ENCODE data around the gene CUL5. TPM values are rescaled to one million over a fixed set of nuclear protein-coding genes. Genes with fewer than 3 reads are reported as not detected.

Gene CUL5
- total RNA-seq, 1 experiment from 2014 or later, result 37.7 TPM

- Histone ChIP-seq H3K9ac (ENCODE audit: extremely low read depth, insufficient read length, low read length) (no peak overlapping the region), H4K5ac (ENCODE audit: insufficient read length, low read depth, low read length) (no peak overlapping the region), H2BK20ac (ENCODE audit: low read depth, low read length, poor library complexity, severe bottlenecking) (no peak overlapping the region), H2AK5ac (ENCODE audit: insufficient read length, low read length) (no peak overlapping the region), H3K4me1 (ENCODE audit: insufficient read depth, low read length) (no peaks in the 10 kb centered on the region), H3K27ac (ENCODE audit: insufficient read length, low read depth, low read length) (no peak overlapping the region), H2AFZ (ENCODE audit: low read length) (no peak overlapping the region), H4K20me1 (ENCODE audit: control insufficient read depth, insufficient read depth, insufficient read length) (no peaks in the 10 kb centered on the region), H2BK12ac (ENCODE audit: insufficient read length, low read depth, low read length) (no peak overlapping the region), H3K23ac (ENCODE audit: insufficient read length, low read depth, low read length) (no peak overlapping the region), H3T11ph (ENCODE audit: low read length) (no peak overlapping the region), H2BK15ac (ENCODE audit: low read depth, low read length) (no peak overlapping the region), H3K14ac (ENCODE audit: insufficient read depth, low read length) (no peak overlapping the region), H3K4ac (ENCODE audit: low read depth, low read length) (no peak overlapping the region), H3K9me3 (ENCODE audit: control insufficient read depth, low read depth, low read length) (no peaks in the 10 kb centered on the region), H3K79me1 (ENCODE audit: insufficient read depth, low read depth, low read length, poor library complexity, severe bottlenecking) (no peaks in the 10 kb centered on the region), H4K8ac (replicated peaks; ENCODE audit: insufficient read length, low read depth, low read length) (no peak overlapping the region), H3K56ac (ENCODE audit: insufficient read length, low read depth, low read length) (no peak overlapping the region), H2BK120ac (ENCODE audit: low read depth, low read length, poor library complexity, severe bottlenecking) (no peak overlapping the region), H4K91ac (ENCODE audit: insufficient read length, low read depth, low read length) (no peak overlapping the region), H3K18ac (ENCODE audit: insufficient read length, low read depth, low read length) (no peak overlapping the region), H3K79me2 (ENCODE audit: insufficient read depth, low read length) (no peaks in the 10 kb centered on the region), H3K23me2 (ENCODE audit: insufficient read length, low read depth, low read length, poor library complexity, severe bottlenecking) (no peaks in the 10 kb centered on the region), H3K4me2 (ENCODE audit: insufficient read depth, insufficient read length, low read length) (no peak overlapping the region), H2BK5ac (ENCODE audit: insufficient read length, low read length) (no peak overlapping the region), H3K27me3 (ENCODE audit: insufficient read depth, low read length) (no peaks in the 10 kb centered on the region)
- WGBS (ENCODE audit: extremely low coverage, insufficient read length, low lambda C conversion rate), result no CpG with 5 or more reads among the region's 1 CpG
- no peaks in the 10 kb centered on the region for H3K27me3 Mint-ChIP-seq (ENCODE audit: low read depth)
- H3K4me3 Mint-ChIP-seq, result no peak overlapping the region
- H3K27ac Mint-ChIP-seq, result peak overlapping the region in 1 of 3 experiments; percentile 41; a peak in 1 of 7 replicates
- peaks cover 3 to 47% (median 38%) of the 10 kb centered on the region in 3 experiments; a peak in 6 of 7 replicates for H3K36me3 Mint-ChIP-seq (ENCODE audit: insufficient read depth in 1 of 3, low read depth in 3 of 3)
- H3K4me1 Mint-ChIP-seq, result no peaks in the 10 kb centered on the region
- no peak for DNase-seq
- TF ChIP-seq, protein P1, sequence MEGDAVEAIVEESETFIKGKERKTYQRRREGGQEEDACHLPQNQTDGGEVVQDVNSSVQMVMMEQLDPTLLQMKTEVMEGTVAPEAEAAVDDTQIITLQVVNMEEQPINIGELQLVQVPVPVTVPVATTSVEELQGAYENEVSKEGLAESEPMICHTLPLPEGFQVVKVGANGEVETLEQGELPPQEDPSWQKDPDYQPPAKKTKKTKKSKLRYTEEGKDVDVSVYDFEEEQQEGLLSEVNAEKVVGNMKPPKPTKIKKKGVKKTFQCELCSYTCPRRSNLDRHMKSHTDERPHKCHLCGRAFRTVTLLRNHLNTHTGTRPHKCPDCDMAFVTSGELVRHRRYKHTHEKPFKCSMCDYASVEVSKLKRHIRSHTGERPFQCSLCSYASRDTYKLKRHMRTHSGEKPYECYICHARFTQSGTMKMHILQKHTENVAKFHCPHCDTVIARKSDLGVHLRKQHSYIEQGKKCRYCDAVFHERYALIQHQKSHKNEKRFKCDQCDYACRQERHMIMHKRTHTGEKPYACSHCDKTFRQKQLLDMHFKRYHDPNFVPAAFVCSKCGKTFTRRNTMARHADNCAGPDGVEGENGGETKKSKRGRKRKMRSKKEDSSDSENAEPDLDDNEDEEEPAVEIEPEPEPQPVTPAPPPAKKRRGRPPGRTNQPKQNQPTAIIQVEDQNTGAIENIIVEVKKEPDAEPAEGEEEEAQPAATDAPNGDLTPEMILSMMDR (conservative IDR thresholded peaks at IDR 0.05), result no peak
- H3K9me3 Mint-ChIP-seq, result no peaks in the 10 kb centered on the region
Observed at GRCh38 chr11:108101090-108101775, 92.5 kb downstream of the CUL5 start.
